Duodenal mucosa (tissue), 2 donors: ENCODE measurements around the gene DCBLD2.
"Not testable (repeated sequence)": the region's sequence is repeated elsewhere in the genome, so short reads cannot be mapped to it uniquely, and the experiment has no call there.

Experiments
- H3K27ac ChIP-seq: one replicate; pipeline ENCODE4 v1.7.0; 2013; ENCODE audit warnings: low read depth, low read length
- H3K27me3 ChIP-seq, 2 donors: one replicate each; pipeline ENCODE4 v1.7.0; 2013; ENCODE audit warnings: low read length in 2 of 2, control low read depth in 1 of 2; ENCODE audit not compliant: insufficient read depth in 2 of 2, control insufficient read depth in 1 of 2
- H3K36me3 ChIP-seq, 2 donors: one replicate each; pipeline ENCODE4 v1.7.0; 2013; ENCODE audit warnings: low read length in 2 of 2, control low read depth in 1 of 2; ENCODE audit not compliant: insufficient read depth in 2 of 2, control insufficient read depth in 1 of 2
- H3K4me1 ChIP-seq, 2 donors: one replicate each; pipeline ENCODE4 v1.7.0; 2013; ENCODE audit warnings: low read length in 2 of 2, control low read depth in 1 of 2; ENCODE audit not compliant: insufficient read depth in 2 of 2, control insufficient read depth in 1 of 2
- H3K4me3 ChIP-seq, 2 donors: one replicate each; pipeline ENCODE4 v1.7.0; 2013; ENCODE audit warnings: low read length in 2 of 2, low read depth in 1 of 2
- H3K9ac ChIP-seq, 2 donors: one replicate each; pipeline ENCODE4 v1.7.0; 2013; ENCODE audit warnings: low read length in 2 of 2, low read depth in 1 of 2
- H3K9me3 ChIP-seq, 2 donors: one replicate each; pipeline ENCODE4 v1.7.0; 2013; ENCODE audit warnings: low read length in 2 of 2, control low read depth in 1 of 2; ENCODE audit not compliant: control insufficient read depth in 1 of 2

Gene DCBLD2

GRCh38 chr3:98839846-98840245 lies 61.6 kb downstream of the DCBLD2 start:
- Histone ChIP-seq H3K27ac (no peak overlapping the region), H3K9me3 (no peaks in the 10 kb centered on the region), H3K4me3 (no peak overlapping the region), H3K4me1 (no peaks in the 10 kb centered on the region), H3K9ac (no peak overlapping the region), H3K36me3 (no peaks in the 10 kb centered on the region), H3K27me3 (no peaks in the 10 kb centered on the region)

DNA sequence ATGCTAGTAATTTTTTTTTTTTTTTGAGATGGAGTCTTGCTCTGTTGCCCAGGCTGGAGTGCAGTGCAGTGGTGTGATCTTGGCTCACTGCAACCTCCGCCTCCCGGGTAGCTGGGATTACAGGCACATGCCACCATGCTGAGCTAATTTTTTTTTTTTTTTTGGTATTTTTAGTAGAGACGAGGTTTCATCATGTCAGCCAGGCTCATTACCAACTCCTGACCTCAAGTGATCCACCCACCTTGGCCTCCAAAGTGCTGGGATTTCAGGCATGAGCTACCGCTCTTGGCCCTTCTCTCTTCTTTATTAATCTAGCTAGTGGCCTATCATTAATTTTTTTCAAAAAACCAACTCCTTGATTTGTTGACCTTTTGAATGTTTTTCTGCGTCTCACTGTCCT lies 70.4 kb downstream of the DCBLD2 start:
- not testable (repeated sequence) for H3K4me1 ChIP-seq, H3K4me3 ChIP-seq, H3K9ac ChIP-seq, H3K36me3 ChIP-seq, H3K27ac ChIP-seq, H3K9me3 ChIP-seq, H3K27me3 ChIP-seq

DNA sequence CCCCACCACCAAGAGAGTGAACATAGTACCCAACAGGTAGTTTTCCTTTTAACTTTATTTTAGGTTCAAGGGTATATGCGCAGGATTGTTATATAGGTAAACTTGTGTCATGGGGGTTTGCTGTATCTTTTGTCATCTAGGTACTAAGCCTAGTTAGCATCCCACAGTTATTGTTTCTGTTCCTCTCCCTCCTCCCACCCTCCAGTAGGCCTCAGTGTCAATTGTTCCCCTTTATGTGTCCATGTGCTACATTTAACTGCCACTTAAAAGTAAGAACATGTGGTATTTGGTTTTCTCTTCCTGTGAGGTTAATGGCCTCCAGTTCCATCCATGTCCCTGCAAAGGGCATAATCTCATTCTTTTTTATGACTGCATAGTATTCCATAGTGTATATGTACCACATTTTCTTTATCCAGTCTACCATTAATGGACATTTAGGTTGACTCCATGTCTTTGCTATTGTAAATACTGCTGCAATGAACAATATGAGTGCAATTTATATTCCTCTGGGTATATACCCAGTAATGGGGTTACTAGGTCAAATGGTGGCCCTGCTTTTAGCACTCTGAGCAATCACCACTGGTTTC lies 72.2 kb downstream of the DCBLD2 start:
- Histone ChIP-seq H3K27me3 (no peaks in the 10 kb centered on the region), H3K4me1 (no peaks in the 10 kb centered on the region), H3K9me3 (no peaks in the 10 kb centered on the region), H3K4me3 (no peak overlapping the region), H3K9ac (no peak overlapping the region), H3K36me3 (no peaks in the 10 kb centered on the region), H3K27ac (no peak overlapping the region)

- Histone ChIP-seq H3K9me3 (no peaks in the 10 kb centered on the region), H3K4me3 (no peak overlapping the region), H3K27me3 (no peaks in the 10 kb centered on the region), H3K9ac (no peak overlapping the region), H3K36me3 (no peaks in the 10 kb centered on the region), H3K27ac (no peak overlapping the region), H3K4me1 (no peaks in the 10 kb centered on the region)
These were observed 74.1 kb downstream of the DCBLD2 start for GRCh38 chr3:98827221-98827920.

DNA sequence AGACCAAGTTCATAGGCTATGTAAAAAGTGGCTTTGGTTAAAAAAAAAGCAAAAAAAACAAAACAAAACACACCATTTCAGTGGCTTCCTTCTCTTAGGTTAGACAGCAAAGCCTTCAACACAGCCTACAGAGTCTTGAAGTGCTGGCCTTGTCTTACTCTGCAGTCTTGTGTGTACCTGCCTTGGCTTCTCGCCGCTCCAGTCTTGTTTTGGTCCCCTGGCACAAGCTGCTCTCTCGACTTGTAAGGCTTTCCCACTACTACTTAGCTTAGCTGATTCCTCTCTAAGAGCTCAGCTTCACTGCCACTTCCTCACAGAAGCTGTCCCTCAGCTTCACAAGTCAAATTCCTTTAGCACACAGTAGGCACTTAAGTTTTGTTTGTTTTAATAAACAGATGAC lies 75.4 kb downstream of the DCBLD2 start:
- no peak overlapping the region for H3K4me3 ChIP-seq
- H3K4me1 ChIP-seq = no peaks in the 10 kb centered on the region
- H3K36me3 ChIP-seq = no peaks in the 10 kb centered on the region
- H3K27ac ChIP-seq = no peak overlapping the region
- H3K9me3 ChIP-seq = no peaks in the 10 kb centered on the region
- H3K9ac ChIP-seq = no peak overlapping the region
- H3K27me3 ChIP-seq = no peaks in the 10 kb centered on the region

DNA sequence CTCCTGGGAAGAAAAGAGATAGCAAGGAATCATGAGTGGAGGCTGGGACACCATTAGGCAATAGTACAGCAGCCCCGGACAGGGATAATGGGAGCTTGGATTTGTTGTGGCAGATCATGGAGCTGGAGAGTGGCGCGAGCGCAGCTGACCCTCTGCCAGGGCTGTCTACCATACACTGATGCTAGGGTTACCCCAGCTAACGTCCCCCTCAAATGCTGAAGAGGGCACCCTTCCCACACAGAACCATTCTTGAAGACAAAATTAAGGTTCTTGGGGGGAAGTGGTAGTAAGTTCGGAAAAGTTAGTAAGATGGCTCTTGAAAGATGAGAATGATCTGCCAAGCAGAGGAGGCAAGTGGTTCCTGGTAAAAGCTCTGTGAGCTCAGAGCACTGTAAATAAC lies 77.2 kb downstream of the DCBLD2 start:
- no peaks in the 10 kb centered on the region for H3K4me1 ChIP-seq
- H3K4me3 ChIP-seq = no peak overlapping the region
- H3K9ac ChIP-seq = no peak overlapping the region

DNA sequence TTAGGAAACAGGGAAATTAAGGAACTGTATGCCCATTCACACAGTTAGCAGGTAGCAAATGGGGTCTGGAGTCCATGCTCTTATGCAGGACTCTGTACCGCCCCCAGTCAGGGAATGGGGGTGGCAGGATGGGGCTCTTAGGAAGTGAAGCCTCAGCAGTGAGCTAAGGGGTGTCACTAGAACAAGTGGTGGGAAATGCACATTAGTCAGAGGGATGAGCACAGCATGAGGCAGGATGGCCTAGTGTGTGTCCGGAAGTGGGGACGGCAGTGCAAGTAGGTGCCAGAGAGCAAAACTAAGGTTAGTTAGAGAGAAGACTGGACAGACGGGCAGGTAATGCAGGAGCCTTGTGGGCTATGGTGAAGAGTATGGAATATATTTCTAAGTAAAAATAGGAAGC lies 77.7 kb downstream of the DCBLD2 start:
- H3K4me1 ChIP-seq = no peaks in the 10 kb centered on the region
- H3K27me3 ChIP-seq = no peaks in the 10 kb centered on the region
- H3K27ac ChIP-seq = no peak overlapping the region
- no peak overlapping the region for H3K4me3 ChIP-seq
- H3K9ac ChIP-seq = no peak overlapping the region
- no peaks in the 10 kb centered on the region for H3K9me3 ChIP-seq
- no peaks in the 10 kb centered on the region for H3K36me3 ChIP-seq

More for the DNA sequence above, 77.2 kb downstream of the DCBLD2 start:
- Histone ChIP-seq H3K27ac (no peak overlapping the region), H3K9me3 (no peaks in the 10 kb centered on the region), H3K27me3 (no peaks in the 10 kb centered on the region), H3K36me3 (no peaks in the 10 kb centered on the region)

GRCh38 chr3:98821063-98821462 lies 80.4 kb downstream of the DCBLD2 start:
- Histone ChIP-seq H3K9ac (no peak overlapping the region), H3K4me1 (no peaks in the 10 kb centered on the region), H3K27me3 (no peaks in the 10 kb centered on the region), H3K27ac (no peak overlapping the region), H3K9me3 (no peaks in the 10 kb centered on the region), H3K4me3 (no peak overlapping the region), H3K36me3 (no peaks in the 10 kb centered on the region)

DNA sequence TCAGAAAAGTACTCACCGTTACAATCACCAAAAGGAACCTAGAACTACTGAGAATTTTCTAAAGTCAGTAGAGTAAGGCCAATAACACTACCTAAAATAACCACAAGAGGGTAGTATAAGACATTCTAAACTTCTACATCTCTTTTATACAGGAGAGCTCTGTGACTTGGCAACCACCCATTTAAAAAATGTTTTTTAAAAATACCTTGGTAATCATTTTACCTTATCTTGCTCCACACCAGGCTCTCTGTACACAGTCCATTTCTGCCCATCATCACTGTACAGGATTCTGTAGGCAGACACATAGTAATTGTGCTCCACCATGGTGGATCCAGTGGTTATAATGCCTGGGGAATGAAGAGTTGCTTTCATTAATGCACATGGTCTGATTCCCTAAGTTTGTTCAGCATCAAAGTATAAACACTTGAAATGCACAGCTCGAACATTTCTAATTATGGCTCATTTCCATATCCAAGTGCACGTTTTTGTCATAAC lies 83.9 kb downstream of the DCBLD2 start:
- Histone ChIP-seq H3K4me3 (no peak overlapping the region), H3K27ac (no peak overlapping the region)

GRCh38 chr3:98814817-98815420 lies 86.6 kb downstream of the DCBLD2 start:
- H3K4me1 ChIP-seq = no peaks in the 10 kb centered on the region
- no peaks in the 10 kb centered on the region for H3K27me3 ChIP-seq
- H3K9ac ChIP-seq = no peak overlapping the region
- no peaks in the 10 kb centered on the region for H3K9me3 ChIP-seq
- no peak overlapping the region for H3K4me3 ChIP-seq
- peaks cover 0 to 3% of the 10 kb centered on the region in 2 donors for H3K36me3 ChIP-seq
- no peak overlapping the region for H3K27ac ChIP-seq

More for the DNA sequence above, 83.9 kb downstream of the DCBLD2 start:
- no peaks in the 10 kb centered on the region for H3K4me1 ChIP-seq
- H3K9me3 ChIP-seq = no peaks in the 10 kb centered on the region
- no peak overlapping the region for H3K9ac ChIP-seq
- no peaks in the 10 kb centered on the region for H3K36me3 ChIP-seq
- no peaks in the 10 kb centered on the region for H3K27me3 ChIP-seq
